ENCODE data around the gene TGDS.
A peak's percentile ranks its signal among the peaks of the same experiment; 100 is the strongest.

GRCh38 chr13:94549232-94550061 is 46.5 kb downstream of the TGDS start:
- TF ChIP-seq CTCF (conservative IDR thresholded peaks at IDR 0.05) (peak; percentile 23), ZFX (IDR thresholded peaks at IDR 0.05) (0 out of 2 replicates have a peak, but pooled peaks have one; percentile 9)

Measured in C4-2B (cell line).